Measurements from ENCODE around the gene CAMK1D.
"Not testable (repeated sequence)": the region's sequence is repeated elsewhere in the genome, so short reads cannot be mapped to it uniquely, and the experiment has no call there.

CAMK1D gene

DNA sequence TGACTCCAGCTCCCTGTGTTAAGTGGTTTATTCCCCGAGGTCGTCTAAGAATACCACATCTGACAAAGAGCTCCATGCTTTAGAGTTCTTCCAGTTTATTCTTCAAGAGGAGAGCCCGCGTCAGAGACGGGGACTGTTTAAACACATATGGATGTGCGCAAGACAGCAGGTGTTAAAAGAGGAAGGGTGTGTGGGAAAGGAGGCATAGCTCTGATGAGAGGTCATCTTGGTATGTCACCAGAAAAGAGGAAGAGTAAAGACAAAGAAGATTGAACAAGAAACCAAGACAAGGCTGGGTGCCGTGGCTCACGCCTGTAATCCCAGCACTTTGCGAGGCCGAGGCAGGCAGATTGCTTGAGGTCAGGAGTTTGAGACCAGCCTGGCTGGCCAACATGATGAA lies 393.4 kb downstream of the CAMK1D start:
- TF ChIP-seq, protein P1, sequence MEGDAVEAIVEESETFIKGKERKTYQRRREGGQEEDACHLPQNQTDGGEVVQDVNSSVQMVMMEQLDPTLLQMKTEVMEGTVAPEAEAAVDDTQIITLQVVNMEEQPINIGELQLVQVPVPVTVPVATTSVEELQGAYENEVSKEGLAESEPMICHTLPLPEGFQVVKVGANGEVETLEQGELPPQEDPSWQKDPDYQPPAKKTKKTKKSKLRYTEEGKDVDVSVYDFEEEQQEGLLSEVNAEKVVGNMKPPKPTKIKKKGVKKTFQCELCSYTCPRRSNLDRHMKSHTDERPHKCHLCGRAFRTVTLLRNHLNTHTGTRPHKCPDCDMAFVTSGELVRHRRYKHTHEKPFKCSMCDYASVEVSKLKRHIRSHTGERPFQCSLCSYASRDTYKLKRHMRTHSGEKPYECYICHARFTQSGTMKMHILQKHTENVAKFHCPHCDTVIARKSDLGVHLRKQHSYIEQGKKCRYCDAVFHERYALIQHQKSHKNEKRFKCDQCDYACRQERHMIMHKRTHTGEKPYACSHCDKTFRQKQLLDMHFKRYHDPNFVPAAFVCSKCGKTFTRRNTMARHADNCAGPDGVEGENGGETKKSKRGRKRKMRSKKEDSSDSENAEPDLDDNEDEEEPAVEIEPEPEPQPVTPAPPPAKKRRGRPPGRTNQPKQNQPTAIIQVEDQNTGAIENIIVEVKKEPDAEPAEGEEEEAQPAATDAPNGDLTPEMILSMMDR (conservative IDR thresholded peaks at IDR 0.05), result no peak
- H3K27ac ChIP-seq, result no peak overlapping the region

DNA sequence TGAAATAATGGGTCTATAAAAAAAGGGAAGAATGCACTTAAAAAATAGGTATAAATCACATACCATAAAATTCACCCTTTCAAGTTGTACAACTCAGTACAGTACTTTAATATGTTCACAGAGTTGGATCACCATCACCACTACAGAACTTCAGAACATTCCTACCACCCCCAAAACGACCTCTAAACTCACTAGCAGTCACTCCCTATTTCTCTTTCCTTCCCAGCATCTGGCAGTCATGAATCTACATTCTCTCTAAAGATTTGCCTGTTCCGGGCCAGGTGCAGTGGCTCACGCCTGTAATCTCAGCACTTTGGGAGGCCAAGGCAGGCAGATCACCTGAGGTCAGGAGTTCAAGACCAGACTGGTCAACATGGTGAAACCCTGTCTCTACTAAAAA lies 394.1 kb downstream of the CAMK1D start:
- not testable (repeated sequence) for H3K27ac ChIP-seq

DNA sequence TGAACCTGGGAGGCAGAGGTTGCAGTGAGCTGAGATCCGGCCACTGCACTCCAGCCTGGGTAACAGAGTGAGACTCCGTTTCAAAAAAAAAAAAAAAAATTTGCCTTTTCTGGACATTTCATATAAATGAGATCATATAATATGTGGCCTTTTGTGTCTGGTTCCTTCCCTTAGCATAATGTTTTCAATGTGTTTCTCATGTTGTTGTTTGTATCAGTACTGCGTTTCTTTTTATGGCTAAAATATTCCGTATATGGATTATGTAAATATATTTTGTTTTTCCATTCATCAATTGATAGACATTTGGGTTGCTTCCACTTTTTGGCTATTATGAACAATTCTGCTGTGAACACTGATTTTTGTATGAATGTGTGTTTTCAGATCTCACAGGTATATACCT lies 394.6 kb downstream of the CAMK1D start:
- TF ChIP-seq, protein P1 (conservative IDR thresholded peaks at IDR 0.05), result no peak
- H3K27ac ChIP-seq, result no peak overlapping the region

DNA sequence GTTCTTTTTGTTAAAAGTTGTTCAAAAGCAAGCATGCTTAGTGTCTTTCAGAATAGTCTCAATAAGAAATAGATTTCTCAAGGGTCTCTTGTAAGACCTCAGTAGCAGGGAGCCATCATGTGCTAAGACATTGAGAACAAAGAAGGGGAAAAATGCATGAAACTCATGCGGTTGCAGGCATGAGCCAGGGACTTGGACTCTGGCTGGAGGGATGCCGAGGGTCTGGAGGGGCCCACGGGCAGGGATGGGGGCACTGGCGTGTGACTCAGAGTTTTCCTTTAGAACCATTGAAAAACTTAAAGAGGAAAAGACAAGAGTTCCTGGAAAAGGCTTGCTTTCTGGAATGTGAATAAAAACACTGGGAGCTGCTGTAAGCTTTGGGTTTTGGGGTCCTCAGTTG lies 398.8 kb downstream of the CAMK1D start:
- TF ChIP-seq, protein P1 (conservative IDR thresholded peaks at IDR 0.05), result no peak
- H3K27ac ChIP-seq, result no peak overlapping the region

DNA sequence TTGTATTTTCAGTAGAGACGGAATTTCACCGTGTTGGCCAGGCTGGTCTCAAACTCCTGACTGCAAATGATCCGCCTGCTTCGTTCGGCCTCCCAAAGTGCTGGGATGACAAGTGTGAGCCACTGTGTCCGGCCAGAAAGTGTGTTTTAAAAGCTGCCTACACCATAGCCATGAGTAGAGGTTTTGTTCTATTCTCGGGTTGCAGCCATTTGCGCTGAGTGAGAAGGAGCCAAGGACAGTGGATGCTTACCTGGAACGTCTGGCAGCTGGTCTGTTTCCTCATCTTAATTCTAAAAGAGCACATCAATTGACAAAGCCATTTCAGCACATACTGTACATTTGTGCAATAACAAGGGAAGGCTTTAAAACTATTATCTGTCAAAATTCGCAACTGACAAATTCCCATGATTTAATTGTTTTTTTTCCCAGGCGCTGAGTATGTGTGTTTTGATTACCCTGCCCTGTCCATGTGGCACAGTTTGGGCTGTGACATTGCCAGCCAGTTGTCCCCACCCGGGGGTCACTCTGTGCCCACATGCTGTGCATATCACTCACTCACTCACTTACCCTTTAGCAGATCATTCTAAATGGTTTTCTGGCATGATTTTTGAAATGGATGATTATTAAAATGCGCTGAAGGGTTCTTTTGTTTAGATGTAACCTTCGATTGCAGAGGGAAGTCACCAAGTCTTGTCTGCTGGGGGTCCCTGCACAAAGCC lies 400.6 kb downstream of the CAMK1D start:
- H3K27ac ChIP-seq, result no peak overlapping the region
- TF ChIP-seq, protein P1 (conservative IDR thresholded peaks at IDR 0.05), result no peak

DNA sequence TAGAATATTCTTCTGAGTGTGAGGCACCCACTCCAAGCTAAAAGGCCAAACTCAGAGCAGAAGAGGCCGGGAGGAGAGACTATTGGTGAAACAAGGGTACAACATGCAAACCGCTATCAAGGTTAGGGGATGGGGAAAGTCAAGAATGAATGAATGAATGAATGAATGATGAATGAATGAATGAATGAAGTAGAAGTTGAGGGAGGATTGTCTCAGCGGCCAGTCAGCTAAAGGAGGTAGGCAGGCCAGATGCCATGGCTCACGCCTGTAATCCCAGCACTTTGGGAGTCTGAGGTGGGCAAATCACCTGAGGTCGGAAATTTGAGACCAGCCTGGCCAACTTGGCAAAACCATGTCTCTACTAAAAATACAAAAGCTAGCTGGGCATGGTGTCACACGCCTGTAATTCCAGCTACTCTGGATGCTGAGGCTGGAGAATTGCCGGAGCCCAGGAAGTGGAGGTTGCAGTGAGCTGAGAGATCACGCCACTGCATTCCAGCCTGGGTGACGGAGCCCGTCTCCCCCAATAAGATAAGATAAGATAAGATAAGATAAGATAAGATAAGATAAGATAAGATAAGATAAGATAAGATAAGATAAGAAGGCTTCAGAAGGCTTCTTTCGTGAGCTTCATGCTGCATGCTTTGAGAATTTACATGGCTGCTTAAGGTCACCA lies 401.3 kb downstream of the CAMK1D start:
- no peak overlapping the region for H3K27ac ChIP-seq
- TF ChIP-seq, protein P1 (conservative IDR thresholded peaks at IDR 0.05), result no peak

DNA sequence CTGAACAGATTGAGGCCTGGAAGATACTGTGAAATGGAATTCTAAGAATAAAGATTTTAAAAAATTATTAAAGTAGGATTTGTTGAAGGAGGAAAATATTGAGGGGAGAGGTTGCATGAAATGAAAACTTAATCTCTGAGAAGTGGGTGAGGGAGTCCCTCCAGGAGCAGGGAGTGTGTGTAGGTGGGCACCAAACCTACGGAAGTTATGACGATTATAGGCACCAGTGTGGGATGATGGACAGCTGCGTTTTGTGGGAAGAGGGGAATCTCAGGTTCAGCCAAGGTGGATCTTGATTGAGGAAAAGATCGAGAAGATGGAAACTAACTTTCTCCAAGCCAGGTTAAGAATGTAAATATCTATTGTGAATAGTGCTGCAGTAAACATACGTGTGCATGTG lies 405.7 kb downstream of the CAMK1D start:
- no peak overlapping the region for H3K27ac ChIP-seq
- TF ChIP-seq, protein P1 (conservative IDR thresholded peaks at IDR 0.05), result no peak

DNA sequence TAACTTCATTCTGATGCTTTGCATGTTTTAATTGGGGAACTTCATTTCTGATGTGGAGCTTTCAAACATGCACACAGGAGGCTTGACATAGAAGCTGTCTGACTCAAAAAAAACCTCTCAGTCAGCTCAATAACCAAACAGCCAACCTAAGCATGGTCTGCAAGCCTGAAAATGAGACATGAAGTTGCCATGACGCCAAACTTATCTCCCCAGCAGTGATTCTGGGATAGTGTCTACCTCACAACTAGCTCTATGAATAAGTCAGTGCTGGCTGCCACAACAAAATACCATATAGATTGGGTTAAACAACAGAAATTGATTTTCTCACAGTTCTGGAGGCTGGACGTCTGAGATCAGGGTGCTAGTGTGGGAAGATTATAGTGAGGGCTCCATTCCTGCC lies 408.0 kb downstream of the CAMK1D start:
- TF ChIP-seq, protein P1 (conservative IDR thresholded peaks at IDR 0.05), result no peak
- H3K27ac ChIP-seq, result no peak overlapping the region

Data from VCaP (cell line).